K562 (cell line): ENCODE data around the gene CDSN. TPM values are rescaled to one million over a fixed set of nuclear protein-coding genes. Genes with fewer than 3 reads are reported as not detected.

ENCODE experiments used
- ARID2 ChIP-seq: fragments of 450-650 bp; IDR thresholded peaks from 2 replicates; pipeline ENCODE4 v1.6.1; 2017; ENCODE audit warnings: antibody characterized with exemption, mild to moderate bottlenecking
- BCOR ChIP-seq: fragments of 450-650 bp; IDR thresholded peaks from 2 replicates; pipeline ENCODE4 v1.6.1; 2016
- BRF1 ChIP-seq: IDR thresholded peaks from 3 replicates; pipeline ENCODE4 v1.6.1; 2011; ENCODE audit warnings: borderline replicate concordance, mild to moderate bottlenecking; ENCODE audit not compliant: insufficient read length; ENCODE audit errors: extremely low read depth
- DMBX1 ChIP-seq: fragments of 250-450 bp; sonication (Bioruptor Pico); IDR thresholded peaks from 2 replicates; pipeline ENCODE4 v1.8.0; 2022; ENCODE audit warnings: inconsistent platforms, mild to moderate bottlenecking, moderate library complexity, borderline replicate concordance
- ETV1 ChIP-seq: fragments of 450-650 bp; conservative IDR thresholded peaks from 2 replicates; pipeline ENCODE4 v1.6.1; 2016; ENCODE audit warnings: missing genetic modification characterization, control low read depth, low read depth, missing compliant biosample characterization
- HNRNPH1 ChIP-seq: fragments of 200-400 bp; formaldehyde crosslinking; optimal IDR thresholded peaks from 2 replicates; pipeline ENCODE3; 2017; ENCODE audit warnings: low read depth, mild to moderate bottlenecking, low read length, moderate library complexity
- IRF2 ChIP-seq: sonication (generic); formaldehyde crosslinking; IDR thresholded peaks from 2 replicates; pipeline ENCODE4 v1.8.1; 2022; ENCODE audit warnings: mild to moderate bottlenecking, missing genetic modification reagents
- L3MBTL2 ChIP-seq: fragments of 450-650 bp; IDR thresholded peaks from 2 replicates; pipeline ENCODE4 v1.6.1; 2016; ENCODE audit warnings: mild to moderate bottlenecking, moderate library complexity
- MAFG ChIP-seq: fragments of 450-650 bp; conservative IDR thresholded peaks from 2 replicates; pipeline ENCODE4 v1.6.1; 2016; ENCODE audit warnings: missing genetic modification characterization, missing compliant biosample characterization
- MTA2 ChIP-seq: fragments of 450-650 bp; IDR thresholded peaks from 2 replicates; pipeline ENCODE4 v1.6.1; 2016; ENCODE audit warnings: low read depth
- MTF1 ChIP-seq: fragments of 250-450 bp; sonication (Bioruptor Pico); IDR thresholded peaks from 2 replicates; pipeline ENCODE4 v1.9.0; 2021; ENCODE audit warnings: moderate library complexity, mild to moderate bottlenecking, inconsistent platforms, borderline replicate concordance
- PKNOX1 ChIP-seq: fragments of 450-650 bp; IDR thresholded peaks from 2 replicates; pipeline ENCODE4 v1.6.1; 2016
- RAD21 ChIP-seq, 2 experiments: fragments of 250-450 bp in 1 of 2; fragments of 450-650 bp in 1 of 2; sonication (Bioruptor Pico) in 1 of 2; formaldehyde crosslinking in 1 of 2; IDR thresholded peaks in 1 of 2; conservative IDR thresholded peaks in 1 of 2; 2 replicates each; pipeline versions ENCODE4 v1.4.0 to v1.8.0; 2020 to 2022; ENCODE audit warnings: mild to moderate bottlenecking in 2 of 2, moderate library complexity in 1 of 2
- SAFB ChIP-seq: fragments of 200-400 bp; formaldehyde crosslinking; IDR thresholded peaks from 2 replicates; pipeline ENCODE4 v1.6.1; 2017; ENCODE audit warnings: low read depth, low read length, borderline replicate concordance
- TAF1 ChIP-seq: IDR thresholded peaks from 2 replicates; pipeline ENCODE4 v1.6.1; 2011; ENCODE audit warnings: mild to moderate bottlenecking, low read length, moderate library complexity; ENCODE audit not compliant: insufficient read depth, control insufficient read depth, severe bottlenecking; ENCODE audit errors: extremely low read depth
- TARDBP ChIP-seq: fragments of 450-650 bp; IDR thresholded peaks from 2 replicates; pipeline ENCODE4 v1.6.1; 2016
- TEAD2 ChIP-seq: fragments of 450-650 bp; IDR thresholded peaks from 2 replicates; pipeline ENCODE4 v1.6.1; 2016; ENCODE audit warnings: missing genetic modification characterization, control low read depth, missing compliant biosample characterization
- ZNF146 ChIP-seq: IDR thresholded peaks from one replicate; pipeline ENCODE4 v1.6.1; 2018; ENCODE audit warnings: missing compliant biosample characterization; ENCODE audit not compliant: unreplicated experiment
- ZNF282 ChIP-seq: sonication (generic); formaldehyde crosslinking; IDR thresholded peaks from 2 replicates; pipeline ENCODE4 v1.8.1; 2023; ENCODE audit warnings: missing genetic modification reagents
- ZSCAN29 ChIP-seq: fragments of 450-650 bp; IDR thresholded peaks from 2 replicates; pipeline ENCODE4 v1.6.1; 2017
- polyA plus RNA-seq, 8 experiments: library from polyadenylated mRNA; depleted of rRNA in 4 of 8; stranded (reverse) in 5 of 8; unstranded in 3 of 8; fragments of >200 nt; fragmentation: Nextera tagmentation in 2 of 8; fragmentation: Illumina TruSeq in 1 of 8; extraction: Ambion mirVana in 2 of 8; extraction: Trizol in 1 of 8; gene quantifications; 2 replicates each; pipeline versions ENCODE4 v1.2.1 to v1.2.3, GENCODE V29; 2011 to 2014; ENCODE audit warnings: inconsistent platforms in 1 of 8, missing spikeins in 1 of 8
- total RNA-seq, 7 experiments: library from RNA; depleted of rRNA in 6 of 7; stranded (reverse); fragments of >200 nt in 6 of 7; fragmentation: Illumina TruSeq in 2 of 7; extraction: Trizol in 2 of 7; gene quantifications; 2 replicates each; pipeline versions ENCODE4 v1.2.1 to v1.2.3, GENCODE V29; 2011 to 2021; ENCODE audit warnings: low replicate concordance in 1 of 7
- TF ChIP-seq, protein P1 (sequence below): fragments of 200-400 bp; formaldehyde crosslinking; IDR thresholded peaks from 2 replicates; pipeline ENCODE4 v1.6.1; 2017; ENCODE audit warnings: mild to moderate bottlenecking, low read depth, low read length, moderate library complexity
- TF ChIP-seq, protein P2 (sequence below), 2 experiments: fragments of 250-450 bp in 1 of 2; fragments of 450-650 bp in 1 of 2; sonication (Bioruptor Pico) in 1 of 2; IDR thresholded peaks; 2 replicates each; pipeline versions ENCODE4 v1.6.1 to v1.8.0; 2016 to 2021; ENCODE audit warnings: mild to moderate bottlenecking in 2 of 2, moderate library complexity in 2 of 2, missing compliant biosample characterization in 1 of 2, missing genetic modification characterization in 1 of 2
- TF ChIP-seq, protein P3 (sequence below), 2 experiments: IDR thresholded peaks; 2 replicates each; pipeline ENCODE4 v1.6.1; 2011; ENCODE audit warnings: borderline replicate concordance in 1 of 2, control low read depth in 1 of 2, low read depth in 1 of 2, low read length in 1 of 2, mild to moderate bottlenecking in 1 of 2, mixed read lengths in 1 of 2, moderate library complexity in 1 of 2; ENCODE audit not compliant: insufficient read depth in 1 of 2, insufficient read length in 1 of 2, poor library complexity in 1 of 2, severe bottlenecking in 1 of 2; ENCODE audit errors: extremely low read depth in 1 of 2

The CDSN gene
- total and polyA plus RNA-seq, 9 of the 15 experiments (the other 6 are each of a cell fraction or from before 2014, with no cell fraction given): not detected

DNA sequence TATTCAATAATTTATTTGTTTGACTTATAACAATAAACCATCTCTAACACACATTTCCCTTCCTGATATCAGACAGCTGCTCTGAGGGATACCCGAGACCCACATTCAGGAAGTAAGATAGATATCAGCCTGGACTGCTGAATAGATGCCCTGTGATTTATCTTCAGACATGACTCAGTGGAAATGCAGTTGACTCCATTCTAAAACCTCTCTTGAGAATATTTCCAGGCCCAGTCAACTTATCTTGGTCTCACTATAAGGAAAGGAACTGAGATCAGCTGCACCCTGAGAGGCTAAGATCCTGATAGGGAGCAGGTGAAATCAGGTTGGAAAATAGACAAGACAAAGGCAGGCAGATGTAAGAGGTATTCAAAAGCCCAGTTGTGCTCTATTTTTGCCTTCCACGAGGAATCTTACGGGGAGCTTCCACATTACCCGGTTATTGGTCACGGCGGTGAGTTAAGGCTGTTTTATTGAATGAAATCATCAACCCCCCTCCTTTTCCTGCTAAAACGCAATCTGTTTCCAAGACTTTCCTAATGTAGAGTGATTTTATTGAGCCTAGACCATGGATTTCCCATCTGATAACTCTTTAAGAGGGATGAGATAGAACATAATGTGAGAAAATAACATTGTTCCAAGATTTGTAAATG, 33.3 kb downstream of the CDSN start (continued):
- TF ChIP-seq MTA2: no peak
- TF ChIP-seq ZSCAN29: no peak
- no peak for TF ChIP-seq BRF1
- no peak for TF ChIP-seq TARDBP
- TF ChIP-seq, protein P1, sequence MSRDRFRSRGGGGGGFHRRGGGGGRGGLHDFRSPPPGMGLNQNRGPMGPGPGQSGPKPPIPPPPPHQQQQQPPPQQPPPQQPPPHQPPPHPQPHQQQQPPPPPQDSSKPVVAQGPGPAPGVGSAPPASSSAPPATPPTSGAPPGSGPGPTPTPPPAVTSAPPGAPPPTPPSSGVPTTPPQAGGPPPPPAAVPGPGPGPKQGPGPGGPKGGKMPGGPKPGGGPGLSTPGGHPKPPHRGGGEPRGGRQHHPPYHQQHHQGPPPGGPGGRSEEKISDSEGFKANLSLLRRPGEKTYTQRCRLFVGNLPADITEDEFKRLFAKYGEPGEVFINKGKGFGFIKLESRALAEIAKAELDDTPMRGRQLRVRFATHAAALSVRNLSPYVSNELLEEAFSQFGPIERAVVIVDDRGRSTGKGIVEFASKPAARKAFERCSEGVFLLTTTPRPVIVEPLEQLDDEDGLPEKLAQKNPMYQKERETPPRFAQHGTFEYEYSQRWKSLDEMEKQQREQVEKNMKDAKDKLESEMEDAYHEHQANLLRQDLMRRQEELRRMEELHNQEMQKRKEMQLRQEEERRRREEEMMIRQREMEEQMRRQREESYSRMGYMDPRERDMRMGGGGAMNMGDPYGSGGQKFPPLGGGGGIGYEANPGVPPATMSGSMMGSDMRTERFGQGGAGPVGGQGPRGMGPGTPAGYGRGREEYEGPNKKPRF: no peak
- TF ChIP-seq IRF2 (CRISPR knock-in tag): no peak
- no peak for TF ChIP-seq TAF1
- TF ChIP-seq L3MBTL2: no peak
- no peak for TF ChIP-seq DMBX1 (CRISPR knock-in tag)
- no peak for TF ChIP-seq TEAD2 (tag)
- TF ChIP-seq ARID2: no peak
- TF ChIP-seq ETV1 (tag): peak; percentile 83
- TF ChIP-seq ZNF282 (CRISPR knock-in tag): no peak
- peak; percentile 71 for TF ChIP-seq MAFG
- TF ChIP-seq ZNF146 (CRISPR knock-in tag): no peak
- no peak for TF ChIP-seq SAFB
- TF ChIP-seq MTF1: 0 out of 2 replicates have a peak, but pooled peaks have one; percentile 31
- TF ChIP-seq PKNOX1: peak; percentile 75
- TF ChIP-seq, protein P2, sequence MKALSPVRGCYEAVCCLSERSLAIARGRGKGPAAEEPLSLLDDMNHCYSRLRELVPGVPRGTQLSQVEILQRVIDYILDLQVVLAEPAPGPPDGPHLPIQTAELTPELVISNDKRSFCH (CRISPR knock-in tag; IDR thresholded peaks at IDR 0.05): no peak
- TF ChIP-seq, protein P2 (tag; IDR thresholded peaks at IDR 0.05): no peak
- no peak for TF ChIP-seq HNRNPH1
- TF ChIP-seq BCOR: no peak
- TF ChIP-seq, protein P3, sequence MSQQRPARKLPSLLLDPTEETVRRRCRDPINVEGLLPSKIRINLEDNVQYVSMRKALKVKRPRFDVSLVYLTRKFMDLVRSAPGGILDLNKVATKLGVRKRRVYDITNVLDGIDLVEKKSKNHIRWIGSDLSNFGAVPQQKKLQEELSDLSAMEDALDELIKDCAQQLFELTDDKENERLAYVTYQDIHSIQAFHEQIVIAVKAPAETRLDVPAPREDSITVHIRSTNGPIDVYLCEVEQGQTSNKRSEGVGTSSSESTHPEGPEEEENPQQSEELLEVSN (IDR thresholded peaks at IDR 0.05; ENCODE audit: borderline replicate concordance in 1 of 2, extremely low read depth in 1 of 2, insufficient read depth in 1 of 2, insufficient read length in 1 of 2, low read depth in 1 of 2, low read length in 1 of 2, poor library complexity in 1 of 2, severe bottlenecking in 1 of 2): no peak
- no peak for TF ChIP-seq RAD21 (CRISPR knock-in tag; conservative IDR thresholded peaks at IDR 0.05 in 1 of 2, IDR thresholded peaks at IDR 0.05 in 1 of 2)
